Testis (tissue), 2 donors: ENCODE measurements around the gene PPP1R14C.

Experiments
- POLR2A ChIP-seq: fragments of 450-650 bp; IDR thresholded peaks from one replicate; pipeline ENCODE4 v1.6.1; 2017; ENCODE audit warnings: antibody characterized with exemption, mild to moderate bottlenecking, moderate library complexity
- TF ChIP-seq, protein P1 (sequence below), 3 experiments: fragments of 450-650 bp in 2 of 3; fragments of 200-600 bp in 1 of 3; sonication (generic) in 1 of 3; IDR thresholded peaks; one replicate each; pipeline ENCODE4 v1.5.1; 2016 to 2019; ENCODE audit warnings: antibody characterized with exemption in 3 of 3, mild to moderate bottlenecking in 2 of 3, moderate library complexity in 1 of 3

DNA sequence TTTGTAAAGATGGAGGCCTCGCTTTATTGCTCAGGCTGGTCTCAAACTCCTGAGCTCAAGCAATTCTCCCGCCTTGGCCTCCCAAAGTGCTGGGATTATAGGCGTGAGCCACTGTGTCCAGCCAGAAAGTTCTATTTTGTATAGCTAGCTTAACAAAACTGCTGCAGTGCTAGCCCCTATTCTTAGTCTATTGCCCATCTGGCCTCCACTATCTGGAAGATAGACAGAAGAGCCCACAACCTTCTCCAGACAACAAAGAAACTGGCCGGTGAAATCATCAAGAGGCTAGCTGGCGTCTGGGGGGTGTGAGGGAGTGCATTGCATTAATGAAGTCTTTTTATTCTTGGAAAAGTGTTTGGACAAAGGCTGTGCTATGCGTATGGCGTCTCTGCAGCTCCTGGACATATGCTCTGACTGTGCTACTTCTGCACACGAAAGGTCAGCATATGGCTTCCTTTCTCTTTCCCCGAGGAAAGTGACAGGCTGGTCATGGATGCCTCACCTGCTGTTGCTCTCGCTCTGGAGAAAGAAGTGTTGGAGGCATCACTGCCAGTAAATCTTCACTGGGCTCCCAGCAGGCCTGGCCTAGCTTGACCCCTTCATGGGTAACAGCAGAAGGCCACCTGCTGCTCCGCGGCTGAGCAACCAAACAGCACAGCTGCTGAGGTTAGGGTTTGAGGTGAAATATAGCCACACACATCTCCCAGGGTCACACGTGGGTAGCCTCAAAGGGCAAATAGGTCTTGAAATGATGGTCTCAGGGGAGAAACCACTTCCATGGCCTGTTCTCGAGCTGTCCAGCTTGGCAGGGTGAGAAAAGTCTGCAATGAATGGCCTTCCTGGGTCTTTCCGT lies 130.8 kb downstream of the PPP1R14C start:
- TF ChIP-seq, protein P1, sequence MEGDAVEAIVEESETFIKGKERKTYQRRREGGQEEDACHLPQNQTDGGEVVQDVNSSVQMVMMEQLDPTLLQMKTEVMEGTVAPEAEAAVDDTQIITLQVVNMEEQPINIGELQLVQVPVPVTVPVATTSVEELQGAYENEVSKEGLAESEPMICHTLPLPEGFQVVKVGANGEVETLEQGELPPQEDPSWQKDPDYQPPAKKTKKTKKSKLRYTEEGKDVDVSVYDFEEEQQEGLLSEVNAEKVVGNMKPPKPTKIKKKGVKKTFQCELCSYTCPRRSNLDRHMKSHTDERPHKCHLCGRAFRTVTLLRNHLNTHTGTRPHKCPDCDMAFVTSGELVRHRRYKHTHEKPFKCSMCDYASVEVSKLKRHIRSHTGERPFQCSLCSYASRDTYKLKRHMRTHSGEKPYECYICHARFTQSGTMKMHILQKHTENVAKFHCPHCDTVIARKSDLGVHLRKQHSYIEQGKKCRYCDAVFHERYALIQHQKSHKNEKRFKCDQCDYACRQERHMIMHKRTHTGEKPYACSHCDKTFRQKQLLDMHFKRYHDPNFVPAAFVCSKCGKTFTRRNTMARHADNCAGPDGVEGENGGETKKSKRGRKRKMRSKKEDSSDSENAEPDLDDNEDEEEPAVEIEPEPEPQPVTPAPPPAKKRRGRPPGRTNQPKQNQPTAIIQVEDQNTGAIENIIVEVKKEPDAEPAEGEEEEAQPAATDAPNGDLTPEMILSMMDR (IDR thresholded peaks at IDR 0.05): no peak
- TF ChIP-seq POLR2A: no peak
